HG03095 (cell line): ENCODE data around the gene DLGAP4.

ENCODE experiments used
- ATAC-seq: cut with Tn5 transposase; IDR thresholded peaks from one replicate; pipeline ENCODE4 v1.9.1; 2021; ENCODE audit warnings: moderate library complexity; ENCODE audit not compliant: unreplicated experiment

The DLGAP4 gene

DNA sequence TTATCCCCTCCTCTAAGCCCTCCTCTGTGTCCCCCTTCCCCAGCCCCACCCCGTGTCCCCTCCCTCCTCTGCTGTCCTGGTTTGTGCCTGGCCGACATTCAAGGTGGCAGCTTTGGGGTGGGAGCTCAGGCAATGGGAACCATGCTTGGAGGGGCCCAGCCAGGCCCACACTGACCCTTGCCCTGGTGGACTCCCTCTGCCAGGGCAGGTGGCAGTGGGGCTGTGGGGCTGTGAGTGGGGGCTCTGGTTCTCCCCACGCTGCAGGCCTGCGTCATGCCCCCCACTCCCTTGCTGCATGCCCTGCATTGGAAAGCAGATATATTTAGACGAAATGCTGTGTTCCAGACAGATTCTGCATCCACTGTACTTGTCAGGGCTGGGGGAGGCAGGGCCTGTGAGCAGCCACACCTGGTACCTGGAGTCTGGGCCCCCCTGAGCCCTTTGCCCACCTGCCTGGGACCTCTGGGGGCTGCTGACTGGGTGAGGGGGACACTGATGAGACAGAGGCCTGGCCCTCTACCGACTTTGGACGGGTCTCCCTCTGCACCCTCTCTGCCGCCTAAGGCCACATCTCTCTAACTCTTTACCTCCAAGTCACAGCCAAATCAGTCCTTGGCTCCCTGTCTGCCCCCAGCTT is 14.2 kb downstream of the DLGAP4 start:
- no peak for ATAC-seq

DNA sequence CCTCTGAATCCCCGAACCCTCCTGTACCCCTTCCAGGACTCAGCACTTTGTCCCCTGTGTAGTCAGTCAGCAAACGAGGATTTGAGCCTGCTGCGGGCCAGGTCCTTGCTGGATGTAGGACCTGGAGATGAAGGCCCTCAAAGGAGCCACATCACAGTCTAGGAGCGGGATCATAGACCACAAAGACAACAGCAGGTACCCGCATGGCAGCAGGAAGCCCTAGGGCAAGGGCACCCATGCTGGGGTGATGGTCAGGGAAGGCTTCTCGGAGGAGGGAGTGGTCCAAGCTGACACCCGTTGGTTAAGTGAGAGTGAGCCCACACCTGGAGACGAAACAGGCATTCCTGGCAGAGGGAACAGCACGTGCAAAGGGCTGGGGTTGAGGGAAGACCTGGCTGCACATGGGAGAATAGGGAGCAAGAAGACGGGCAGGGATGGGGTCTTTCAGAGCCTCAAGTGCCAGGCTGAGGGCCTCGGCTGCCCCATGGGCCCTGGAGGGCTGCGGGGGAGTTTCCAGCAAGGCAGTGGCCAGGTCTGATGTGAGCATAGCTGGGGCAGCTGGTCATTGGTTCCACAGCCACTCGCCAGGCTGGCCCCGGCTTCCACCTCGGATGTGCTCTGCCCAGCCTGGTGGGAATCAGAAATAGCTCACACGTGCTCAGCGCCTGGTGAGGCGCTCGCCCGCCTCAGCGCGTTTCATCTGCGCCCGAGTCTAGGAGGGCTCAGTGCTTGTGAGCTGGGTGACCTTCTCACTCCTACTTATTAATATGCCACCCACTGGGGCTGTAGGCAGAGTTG is 15.0 kb downstream of the DLGAP4 start:
- ATAC-seq, result no peak

DNA sequence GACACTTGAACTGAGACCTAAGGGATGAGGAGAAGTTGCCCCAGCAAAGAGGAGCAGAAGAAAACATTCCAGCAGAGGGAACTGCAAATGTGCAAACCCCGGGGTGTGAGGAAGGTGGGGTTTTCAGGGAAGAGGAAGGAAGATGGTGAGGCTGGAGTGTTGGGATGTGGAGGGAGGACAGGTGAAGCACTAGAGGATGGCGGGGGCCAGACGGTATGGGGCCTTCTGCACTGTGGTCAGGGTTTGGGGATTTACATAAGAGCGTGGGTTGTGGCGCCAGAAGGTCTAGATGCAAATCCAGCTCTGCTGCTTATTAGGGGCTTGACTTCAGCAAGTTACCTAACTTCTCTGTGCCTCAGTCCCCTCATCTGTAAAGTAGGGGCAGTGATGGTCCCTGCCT is 16.0 kb downstream of the DLGAP4 start:
- no peak for ATAC-seq

DNA sequence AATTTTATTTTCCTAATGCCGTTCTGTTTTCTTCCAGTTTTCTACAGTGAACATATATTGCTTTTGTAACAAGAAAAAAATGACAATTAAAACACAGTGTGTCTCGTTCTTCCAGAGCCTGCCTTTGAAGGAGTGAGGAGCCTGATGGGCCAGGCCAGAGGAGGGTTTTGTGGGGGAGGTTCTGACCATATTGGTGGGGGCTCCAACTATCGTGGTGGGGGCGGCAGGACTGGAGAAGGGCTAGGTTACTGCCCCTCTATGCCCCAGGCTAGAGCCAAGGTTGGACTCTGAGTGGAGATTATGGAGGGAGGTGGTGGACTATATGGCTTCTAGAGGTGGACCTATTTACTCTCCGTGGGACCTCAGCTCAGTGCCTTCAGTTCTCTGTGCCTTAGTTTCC is 24.0 kb downstream of the DLGAP4 start:
- no peak for ATAC-seq

DNA sequence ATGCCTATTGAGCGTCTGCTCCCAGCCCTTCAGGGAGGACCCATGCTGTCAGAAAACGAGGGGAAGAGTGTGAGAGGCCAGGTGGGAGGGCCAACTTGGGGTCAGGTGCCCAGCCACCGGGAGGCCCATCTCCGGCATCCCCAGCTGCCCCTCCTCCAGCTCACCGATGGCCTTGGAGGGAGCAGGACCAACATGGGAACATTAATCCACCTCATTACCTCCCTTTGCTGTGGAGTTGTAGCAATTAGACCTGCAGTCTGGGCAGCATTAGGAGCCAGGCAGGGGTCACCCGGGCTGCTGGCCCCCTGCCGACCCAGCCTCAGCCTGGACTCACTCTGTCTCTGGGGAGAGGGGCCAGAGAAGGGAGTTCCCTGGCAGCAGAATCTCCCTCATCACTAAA is 25.1 kb downstream of the DLGAP4 start:
- ATAC-seq, result no peak

DNA sequence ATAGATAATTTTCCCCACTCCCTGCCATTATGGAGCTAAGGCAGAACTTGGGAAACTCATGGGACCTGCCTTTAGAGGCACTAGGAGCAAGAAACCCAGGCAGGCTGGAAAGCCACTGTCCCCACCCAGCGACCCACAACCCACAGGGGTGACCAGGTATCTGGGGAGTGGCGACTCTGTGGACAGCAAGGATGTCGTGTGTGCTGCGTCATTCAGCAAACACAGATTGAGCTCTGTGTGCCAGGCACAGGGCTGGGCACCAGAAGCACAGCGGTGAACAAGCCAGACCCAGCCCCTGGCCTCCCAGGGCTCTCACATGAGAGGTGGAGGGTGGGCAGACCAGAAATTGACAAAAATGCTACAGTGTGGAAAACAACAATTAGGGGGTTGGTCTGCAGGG is 27.7 kb downstream of the DLGAP4 start:
- ATAC-seq, result no peak

DNA sequence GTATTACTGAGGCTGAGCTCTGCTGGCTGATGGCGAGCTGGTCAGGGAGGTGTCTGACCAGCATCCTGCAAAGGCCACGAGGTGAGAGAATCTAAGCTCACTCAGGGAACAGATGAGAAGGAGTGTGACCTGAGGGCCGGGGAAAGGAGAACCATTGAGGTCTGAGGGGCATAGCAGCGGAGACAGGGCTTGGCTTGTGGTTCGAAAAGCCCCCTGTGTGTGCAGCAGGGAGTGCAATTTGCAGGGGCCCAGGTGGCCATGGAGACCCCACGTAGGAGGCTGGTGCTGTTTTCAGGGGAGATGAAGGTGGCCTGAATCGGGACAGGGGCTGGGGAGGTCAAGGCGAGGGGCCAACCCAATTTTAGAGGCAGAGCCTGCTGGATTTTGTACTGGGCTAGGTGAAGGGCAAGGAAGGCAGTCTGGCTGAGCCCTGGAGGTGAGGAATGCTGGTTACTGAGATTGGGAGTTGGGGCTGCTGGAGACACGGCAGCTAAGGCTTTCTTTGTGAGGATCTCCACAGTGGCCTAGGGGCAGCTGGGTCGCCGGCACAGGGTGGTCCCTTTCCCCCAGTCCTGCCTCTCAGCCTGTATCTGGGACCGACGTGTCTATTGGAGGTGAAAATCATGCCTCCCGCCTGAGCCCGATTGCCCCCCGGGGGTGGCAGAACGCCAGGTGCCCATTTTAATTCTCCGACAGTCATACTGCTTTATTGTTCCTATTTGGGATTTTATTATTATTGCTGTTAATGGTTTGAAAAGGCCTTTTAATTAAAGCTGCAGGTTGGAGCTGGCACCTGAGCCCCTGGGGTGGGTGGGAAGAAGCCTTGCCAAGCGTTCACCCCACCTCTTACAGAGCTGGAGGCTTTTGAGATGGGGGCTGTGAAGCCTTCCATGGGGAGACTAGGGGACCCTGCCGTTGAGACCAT is 28.4 kb downstream of the DLGAP4 start:
- ATAC-seq, result no peak

DNA sequence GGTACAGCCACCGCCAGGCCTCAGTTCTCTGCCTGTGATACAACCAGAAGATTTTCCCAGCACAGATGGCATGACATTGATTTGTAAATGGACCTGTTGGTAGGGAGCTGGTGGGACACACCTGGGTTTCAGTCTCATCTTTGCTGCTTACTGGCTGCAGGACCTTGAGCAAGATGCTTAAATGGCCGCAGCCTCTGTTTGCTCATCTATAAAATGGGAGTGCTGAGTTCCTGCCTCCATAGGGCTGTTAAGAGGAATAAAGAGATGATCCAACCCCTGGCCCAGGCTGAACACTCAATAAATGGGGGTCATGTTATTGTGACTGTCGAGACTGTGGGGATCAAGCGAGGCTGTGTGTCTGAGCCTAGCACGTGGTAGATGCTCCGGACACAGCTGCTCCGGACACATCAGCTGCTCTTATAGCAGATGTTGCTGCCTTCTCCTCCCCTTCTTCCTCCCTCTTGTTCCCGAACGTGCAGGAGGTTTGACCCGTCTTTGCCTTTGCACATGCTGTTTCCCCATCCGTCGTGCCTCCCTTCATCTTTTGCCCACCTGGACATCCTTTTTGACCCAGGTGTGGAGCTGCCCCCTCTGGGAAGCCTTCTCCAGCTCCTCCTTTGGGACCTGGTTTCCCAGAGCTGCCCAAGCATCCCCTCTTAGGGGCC is 29.2 kb downstream of the DLGAP4 start:
- no peak for ATAC-seq

DNA sequence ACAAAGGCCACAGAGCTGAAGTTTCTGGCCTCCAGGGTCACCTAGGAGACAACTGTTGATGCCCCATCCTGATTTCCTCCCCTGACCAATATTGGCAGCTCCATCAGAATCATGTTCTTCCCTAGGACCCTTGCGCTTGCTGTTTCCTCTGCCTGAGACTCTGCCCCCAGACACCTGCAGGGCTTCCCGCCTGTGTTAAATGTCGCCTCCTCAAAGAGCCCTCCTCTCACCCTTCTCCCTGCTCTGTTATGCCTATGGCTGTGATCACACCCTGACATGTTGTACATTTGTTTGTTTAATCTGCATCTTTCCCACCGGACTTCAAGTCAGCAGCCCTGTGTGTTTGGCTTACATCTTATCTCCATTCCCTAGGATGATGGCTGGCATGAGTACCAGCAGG is 30.1 kb downstream of the DLGAP4 start:
- no peak for ATAC-seq

DNA sequence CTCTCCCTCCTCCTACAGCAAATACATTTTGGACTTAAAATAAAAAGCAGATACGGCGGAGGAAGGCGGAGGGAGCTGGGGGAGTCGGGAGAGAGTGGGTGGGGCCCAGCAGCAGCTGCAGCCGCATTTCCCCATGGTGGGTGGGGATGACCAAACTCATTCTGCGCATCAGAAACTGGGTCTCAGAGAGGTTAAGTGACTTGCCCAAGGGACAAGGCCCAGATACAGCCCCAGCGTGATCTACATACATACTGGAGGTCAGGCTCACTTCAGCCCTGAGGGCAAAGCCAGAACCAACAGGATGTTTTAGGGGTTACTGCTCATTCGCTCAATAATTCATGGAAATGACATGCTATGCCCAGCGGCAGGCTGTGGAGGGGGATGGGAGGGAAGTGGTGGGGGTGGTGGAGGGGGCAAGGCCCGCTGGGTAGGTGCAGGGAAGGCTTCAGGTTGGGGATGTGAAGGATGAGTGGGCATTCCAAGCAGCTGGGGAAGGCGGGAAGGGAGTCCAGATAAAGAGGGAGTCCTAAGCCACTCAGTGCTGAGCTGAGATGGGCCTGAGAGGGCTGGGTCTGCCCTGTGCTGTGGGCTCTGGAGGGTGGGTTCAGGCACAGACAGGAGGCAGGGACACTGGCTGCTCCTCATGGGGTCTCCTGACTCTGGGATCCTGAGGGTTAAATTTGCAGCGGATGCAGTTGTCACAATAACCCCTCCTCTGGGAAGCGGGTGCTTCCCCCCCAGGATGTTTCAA is 31.0 kb downstream of the DLGAP4 start:
- ATAC-seq, result no peak

DNA sequence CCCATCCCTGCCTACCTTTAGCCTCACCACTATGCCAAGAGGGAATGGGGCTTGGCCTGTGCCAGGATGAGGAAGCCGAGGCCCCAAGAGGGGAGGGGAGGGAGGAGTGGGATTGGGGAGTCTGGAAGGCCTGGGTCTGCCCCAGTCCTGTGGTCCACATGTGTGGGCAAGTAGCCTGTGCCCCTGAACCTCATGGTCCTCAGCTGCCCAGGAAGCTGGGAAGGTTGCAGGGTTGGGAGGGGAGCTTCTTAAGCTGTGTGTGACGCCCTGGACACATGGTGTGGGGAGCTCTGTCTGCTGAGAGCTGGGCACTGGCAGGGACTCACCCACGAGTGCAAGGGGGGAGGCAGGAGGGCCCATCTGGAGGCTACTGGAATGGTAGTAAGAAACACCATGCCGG is 31.7 kb downstream of the DLGAP4 start:
- no peak for ATAC-seq

DNA sequence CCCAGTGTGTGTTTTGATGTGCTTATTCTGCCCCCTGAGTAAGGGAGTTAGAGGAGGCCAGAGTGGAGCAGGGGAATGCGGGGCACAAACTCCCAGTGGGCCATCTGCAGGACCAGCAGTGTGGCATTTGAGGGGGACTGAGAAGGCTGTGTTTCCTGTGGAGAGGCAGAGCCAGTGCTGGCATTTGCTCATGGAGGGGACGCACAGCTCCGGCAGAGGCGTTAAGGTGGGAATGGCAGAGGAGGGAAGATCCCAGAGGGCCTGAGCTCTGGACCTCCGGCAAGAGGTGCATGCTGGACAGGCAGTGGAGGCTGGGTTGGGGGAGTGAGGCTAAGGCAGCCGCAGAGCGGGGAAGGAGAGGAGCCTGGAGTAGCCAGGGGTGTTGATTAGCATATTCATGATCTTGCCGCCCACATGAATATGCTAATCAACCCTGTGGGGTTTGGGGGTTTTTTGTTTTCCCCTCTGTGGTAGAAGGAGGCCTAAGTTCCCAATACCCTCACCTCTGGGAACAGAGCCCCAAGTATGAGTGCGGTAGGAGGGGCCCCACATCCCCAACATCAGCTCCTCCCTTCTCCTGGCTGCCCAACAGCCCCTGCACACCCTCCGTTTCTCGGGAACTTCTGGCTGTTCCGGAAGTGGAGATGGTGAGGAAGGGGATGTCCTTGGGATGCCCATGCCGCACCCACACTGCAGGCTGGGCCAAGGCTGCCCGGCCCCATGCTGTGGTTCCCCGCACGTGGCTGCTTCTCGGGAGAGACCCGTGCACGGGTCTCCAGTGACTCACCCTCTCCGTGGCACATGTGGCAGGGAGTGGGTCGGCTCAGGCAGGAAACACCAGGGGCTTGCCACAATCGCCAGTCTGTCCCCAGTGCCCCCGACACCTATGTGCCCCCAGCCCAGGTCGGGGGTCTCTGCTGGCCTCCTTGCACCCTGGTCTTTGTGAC is 33.8 kb downstream of the DLGAP4 start:
- ATAC-seq, result no peak

DNA sequence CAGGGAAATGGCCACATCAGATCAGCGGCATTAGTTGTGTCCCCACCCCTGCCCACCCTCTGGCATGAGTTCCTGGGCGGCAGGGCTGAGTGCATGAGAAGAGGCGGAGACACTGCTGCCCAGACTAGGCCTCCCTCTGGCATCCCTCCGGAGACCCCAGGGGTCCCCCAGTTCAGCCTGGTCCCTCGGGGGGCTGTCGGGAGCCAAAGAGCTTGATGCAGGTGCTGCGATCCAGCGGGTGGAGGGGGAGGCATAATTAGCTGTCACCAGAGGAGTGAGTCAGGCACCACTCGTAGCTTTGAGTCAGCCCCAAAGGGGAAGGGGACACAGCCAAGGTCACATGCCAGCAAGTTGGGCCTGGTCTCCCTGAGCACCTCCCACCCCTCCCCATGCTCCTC is 34.5 kb downstream of the DLGAP4 start:
- ATAC-seq, result no peak

DNA sequence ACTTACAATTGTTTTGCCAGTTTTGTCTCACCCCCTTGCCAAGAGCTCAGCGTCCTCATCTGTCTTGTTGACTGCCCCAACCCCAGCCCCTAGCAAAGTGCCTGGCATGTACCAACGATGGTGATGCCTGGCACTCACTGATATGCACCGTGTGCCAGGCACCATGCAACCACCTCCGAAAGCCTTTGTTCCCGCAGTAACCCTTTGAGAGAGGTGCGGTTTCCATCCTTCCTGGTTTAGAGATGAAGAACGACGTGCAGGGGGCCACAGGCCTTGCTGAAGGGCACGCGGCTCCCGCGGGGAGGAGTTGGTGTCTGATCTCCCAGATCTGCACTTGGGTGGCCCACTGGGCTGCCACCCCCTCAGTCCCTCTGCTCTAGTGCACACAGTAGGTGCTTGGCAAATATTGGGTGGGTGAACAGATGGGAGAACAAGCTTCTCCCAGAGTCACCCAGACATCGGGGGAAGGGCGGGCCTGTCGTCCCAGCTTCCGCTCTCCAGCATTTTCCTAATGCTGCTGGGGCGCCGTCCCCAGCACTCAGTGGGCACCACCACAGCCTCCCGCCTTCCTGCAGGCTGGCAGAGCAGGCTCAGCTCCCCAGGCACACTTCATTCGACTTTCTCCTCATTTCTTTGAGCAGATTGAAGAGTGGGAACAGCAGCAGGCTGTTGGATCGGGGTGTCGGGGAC is 35.3 kb downstream of the DLGAP4 start:
- no peak for ATAC-seq

DNA sequence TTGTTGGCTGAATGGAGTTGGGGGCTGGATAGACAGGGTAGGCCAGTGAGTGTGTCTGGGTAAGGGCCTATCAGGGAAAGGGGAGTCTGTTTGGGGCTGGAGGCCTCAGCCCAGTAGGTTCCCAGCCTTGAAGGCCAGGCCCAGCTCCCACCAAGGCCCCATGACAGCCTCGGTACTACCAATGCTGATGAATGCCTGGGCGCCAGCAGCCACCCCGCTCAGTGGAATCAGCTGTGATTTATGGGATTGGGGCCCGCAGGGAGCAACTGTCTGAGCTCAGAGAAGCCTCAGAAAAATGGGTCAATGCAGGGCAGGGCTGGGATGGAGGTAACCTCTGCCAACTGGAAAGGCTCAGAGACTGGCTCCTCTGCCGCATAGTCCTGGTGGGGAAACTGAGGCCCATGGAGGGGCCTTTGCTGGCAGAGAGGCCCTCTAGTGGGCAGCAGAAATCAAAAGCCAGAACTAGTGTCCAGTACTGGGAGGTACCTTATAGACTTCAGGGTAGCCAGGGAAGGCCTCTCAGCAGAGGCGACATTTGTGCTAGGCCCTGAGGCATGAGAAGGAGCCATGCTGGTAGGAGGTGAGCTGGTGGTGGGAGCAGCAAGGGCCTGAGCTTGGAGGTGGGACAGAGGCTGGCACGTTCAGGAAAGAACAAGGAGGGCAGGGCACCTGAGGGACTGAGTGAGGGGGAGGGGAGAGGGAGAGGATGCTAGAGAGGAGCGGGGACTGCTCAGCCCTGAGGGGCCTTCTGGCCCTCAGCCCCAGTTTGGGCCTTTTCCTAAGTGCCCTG is 36.4 kb downstream of the DLGAP4 start:
- ATAC-seq, result no peak

DNA sequence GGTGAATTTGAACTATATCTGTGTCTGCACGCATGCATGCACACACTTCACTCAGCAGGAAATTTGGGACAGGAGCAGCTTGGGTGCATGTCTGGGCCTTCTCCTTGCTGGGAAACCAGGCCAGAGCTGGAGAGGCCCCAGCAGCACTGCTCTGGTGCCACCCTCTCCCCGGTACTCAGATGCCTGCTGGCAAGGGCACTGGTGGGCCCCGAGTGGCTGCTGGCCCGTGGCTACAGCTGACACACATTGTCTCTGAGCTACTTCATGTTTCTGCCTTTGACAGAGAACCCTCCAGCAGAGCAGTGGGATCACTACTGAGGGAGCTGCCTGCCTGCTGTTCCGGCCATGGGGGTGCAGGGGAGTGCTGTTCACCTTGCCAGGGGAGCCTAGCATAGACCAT is 37.5 kb downstream of the DLGAP4 start:
- no peak for ATAC-seq

DNA sequence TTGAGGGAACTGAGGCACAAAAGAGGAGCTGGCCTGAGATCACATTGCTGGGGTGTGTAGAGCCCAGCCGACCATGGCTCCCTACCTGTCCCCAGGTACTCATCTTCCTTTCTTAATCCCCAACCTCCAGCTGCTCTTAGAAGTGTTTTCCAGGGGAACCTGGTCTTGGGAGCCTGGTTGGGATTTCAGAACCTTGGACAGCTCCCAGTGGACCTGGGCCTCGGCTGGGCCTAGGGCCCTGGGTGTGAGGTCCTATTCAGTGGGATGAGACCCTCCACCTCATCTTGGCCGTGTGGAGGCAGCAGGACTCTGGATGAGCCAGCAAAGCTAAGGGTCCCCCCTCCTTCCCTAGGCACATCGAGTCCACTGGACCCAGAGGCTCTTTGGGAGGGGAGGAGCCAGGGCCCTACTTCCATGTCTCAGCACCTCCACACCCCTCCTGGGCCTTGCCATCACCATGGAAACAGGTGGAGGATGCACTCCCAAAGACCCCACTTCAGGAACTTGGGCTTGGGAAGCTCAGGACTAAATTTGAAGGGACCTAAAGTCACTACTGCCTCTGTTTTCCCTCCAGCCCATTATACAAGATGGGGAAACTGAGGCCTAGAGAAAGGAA is 38.5 kb downstream of the DLGAP4 start:
- no peak for ATAC-seq

DNA sequence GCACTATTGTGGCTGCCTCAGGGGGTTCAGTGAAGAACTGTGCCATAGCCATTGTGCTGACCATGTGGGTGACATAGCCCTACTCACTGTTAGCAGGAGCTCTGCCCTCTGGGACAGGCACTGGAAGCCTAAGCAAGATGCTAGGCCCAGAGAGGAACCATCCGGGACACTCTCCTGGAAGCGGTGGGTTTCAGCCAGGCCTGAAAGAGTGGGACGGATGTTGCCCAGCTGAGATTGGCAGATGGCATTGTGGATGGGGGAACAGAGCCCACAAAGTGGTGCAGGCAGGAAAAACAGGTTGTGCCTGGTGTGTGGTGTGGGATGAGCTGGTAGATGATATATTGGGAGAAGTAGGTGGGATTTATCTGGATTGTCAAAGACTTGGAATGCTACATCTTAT is 40.1 kb downstream of the DLGAP4 start:
- ATAC-seq, result no peak
